HG03159 (cell line): ENCODE results near the gene ZBP1.
"Not testable (repeated sequence)": the region's sequence is repeated elsewhere in the genome, so short reads cannot be mapped to it uniquely, and the experiment has no call there.

Experiments used
- ATAC-seq: cut with Tn5 transposase; IDR thresholded peaks from one replicate; pipeline ENCODE4 v1.9.1; 2021; ENCODE audit warnings: mild to moderate bottlenecking, moderate library complexity; ENCODE audit not compliant: unreplicated experiment

ZBP1 gene

DNA sequence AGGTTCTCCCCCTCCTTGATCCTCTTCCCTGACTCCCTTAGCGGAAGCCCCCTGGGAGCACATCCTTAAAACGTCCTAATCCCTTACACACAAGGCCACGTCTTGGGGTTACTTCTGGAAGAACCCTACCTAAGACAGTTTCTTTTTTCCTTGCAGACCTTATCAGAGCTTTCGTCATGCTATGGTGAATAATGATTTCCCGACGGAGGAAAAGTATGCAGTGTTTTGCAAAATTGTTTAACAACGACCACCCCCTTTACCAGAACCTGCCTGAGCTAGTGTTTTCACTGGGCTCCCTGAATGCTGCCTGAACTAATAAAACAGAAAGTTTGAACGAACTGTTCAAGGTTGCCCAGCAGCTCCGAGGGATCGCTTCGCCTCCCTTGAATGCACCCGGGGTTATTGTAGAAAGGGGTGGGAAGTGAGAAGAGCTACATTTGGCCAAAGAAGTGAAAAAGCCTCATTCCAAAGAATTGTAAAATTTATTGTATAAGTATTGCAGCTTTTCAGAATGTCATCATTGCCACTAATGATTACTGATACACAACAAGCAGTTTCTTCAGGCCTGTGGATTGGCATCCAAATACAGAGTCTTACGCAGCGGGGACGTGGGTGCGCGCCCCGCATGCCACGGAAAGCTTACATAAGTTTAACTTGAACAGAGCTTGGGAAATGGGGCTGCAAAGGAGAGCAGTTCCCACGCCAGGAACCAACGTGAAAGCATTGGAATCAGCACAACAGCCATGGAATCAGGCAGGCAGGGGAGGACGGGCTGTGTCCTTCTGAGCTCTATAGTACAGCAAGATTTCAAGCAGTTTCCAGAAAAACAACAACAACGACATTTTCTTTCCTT is 27.9 kb upstream of the ZBP1 start:
- ATAC-seq: no peak

DNA sequence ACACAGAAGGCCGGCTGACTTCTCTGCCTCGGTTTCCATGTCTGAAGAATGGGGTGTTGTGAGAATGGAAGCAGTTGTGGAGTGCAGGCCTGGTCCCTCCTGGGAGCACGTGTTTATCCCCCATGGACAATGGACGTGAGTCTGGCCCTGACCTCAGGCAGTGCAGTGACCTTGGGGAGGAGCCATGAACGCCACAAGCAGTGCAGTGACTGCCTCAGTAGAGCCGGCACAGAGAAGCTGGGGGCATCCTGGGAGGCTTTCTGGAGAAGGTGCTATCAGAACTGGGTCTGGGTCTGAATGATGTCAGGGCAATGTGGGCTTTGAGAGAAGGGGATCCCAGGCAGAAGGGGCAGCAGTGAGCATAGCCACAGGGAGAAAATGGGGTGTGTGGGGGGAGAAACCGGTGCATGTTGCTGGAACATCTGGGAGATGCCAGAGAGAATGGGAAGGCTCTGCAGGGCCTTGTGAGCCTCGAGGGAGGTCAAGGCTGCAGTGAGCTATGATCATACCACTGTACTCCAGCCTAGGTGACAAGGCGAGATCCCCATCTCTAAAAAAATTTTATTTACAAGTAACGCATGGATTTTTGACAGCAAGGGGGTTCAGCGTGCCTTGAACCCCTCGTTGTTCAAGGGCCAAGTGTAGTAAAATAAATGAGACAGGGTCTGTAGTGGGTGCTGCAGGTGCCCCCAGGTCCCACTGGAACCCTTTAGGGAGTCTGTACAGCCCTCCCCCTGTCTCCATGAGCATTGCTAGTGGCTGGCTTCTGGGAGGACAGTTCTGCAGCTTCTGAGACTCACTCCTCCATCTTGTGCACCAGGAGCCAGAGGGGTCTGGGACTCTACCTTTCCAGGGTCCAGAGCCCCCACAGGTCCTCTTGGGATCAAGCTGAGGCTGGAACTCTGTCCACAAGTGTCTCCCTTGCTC is 27.0 kb upstream of the ZBP1 start:
- ATAC-seq: no peak

DNA sequence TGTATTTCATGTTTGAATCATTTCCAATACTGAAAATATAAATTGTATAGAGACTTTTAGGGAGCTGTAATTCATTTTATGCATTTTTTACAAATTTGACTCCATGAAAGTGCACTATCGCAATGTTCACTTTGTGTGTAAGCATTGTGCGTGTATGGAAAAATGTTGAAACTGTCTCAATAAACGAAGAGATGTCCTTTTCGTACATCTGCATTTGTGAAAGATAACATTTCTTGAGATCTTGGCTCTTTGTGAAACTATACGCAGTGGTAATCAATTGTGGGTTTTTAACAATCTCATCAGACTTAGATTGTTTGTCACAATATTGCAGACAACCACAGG is 18.6 kb upstream of the ZBP1 start:
- ATAC-seq: no peak

DNA sequence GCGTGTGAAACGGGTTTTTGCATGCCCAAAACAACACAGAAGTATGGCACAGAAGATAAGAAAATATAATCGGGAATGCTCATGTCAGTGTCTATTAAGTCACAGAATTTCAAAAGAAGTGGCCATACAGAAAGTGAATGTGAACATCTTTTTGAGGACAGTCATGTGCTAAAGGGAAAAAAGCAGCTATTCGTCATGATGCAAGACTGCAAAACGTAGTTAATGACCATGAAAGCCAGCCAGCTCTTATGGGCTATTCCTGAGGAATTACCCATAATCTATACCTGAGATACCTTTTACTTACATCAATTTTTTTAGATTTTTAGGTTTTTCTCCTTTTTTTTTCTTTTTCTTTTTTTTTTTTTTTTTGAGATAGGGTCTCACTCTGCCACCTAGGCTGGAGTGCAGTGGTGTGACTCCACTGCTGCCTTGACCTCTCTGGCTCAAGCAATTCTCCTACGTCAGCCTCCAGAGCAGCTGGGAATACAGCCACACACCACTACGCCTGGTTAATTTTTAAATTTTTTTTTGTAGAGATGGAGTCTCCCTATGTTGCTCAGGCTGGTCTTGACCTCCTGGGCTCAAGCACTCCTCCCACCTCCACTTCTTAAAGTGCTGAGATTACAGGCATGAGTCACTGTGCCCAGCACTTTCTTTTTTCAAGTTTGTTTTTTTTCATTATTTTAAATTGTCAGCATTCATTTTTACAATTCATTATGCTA is 18.1 kb upstream of the ZBP1 start:
- no peak for ATAC-seq

DNA sequence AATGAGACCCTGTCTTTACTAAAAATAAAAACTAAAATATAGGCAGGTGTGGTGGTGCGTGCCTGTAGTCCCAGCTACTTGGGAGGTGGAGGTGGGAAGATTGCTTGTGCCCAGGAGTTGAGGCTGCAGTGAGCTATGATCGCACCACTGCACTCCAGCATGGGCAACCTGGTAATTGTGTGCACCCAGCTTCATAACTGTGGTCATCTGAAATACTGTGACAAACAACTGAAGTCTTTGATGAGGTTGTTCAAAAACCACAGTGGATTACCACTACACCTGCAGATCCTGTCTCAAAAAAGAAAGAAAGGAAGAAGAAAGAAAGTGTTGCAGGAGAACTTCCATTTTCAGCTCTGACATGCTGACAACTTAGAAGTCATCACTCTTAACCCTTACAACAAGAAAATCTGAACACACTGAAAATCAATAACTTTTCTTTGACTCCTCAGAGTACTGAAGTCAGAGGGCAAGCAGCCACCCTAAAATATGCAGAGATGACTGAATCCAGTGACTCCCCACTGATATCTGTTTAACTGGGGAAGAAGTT is 13.8 kb upstream of the ZBP1 start:
- ATAC-seq: no peak

DNA sequence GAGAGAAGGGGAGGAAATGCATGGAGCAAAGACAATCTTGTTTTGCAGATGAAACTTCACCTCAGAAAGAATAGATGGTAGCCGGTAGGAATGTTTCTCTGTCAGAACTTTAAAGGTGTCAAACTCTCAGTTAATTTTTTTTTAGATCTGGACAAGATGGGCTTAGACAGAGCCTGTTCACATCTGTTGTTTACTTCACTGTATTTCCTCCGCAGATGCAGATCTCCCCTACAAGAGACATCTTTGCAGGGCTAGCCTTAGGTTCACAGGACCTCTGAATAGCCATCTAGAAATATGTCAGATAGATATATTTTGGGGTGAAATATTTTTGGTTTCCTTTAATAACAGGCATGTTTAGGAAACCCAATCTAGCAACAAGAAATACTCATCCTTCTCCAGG is 12.1 kb upstream of the ZBP1 start:
- no peak for ATAC-seq

DNA sequence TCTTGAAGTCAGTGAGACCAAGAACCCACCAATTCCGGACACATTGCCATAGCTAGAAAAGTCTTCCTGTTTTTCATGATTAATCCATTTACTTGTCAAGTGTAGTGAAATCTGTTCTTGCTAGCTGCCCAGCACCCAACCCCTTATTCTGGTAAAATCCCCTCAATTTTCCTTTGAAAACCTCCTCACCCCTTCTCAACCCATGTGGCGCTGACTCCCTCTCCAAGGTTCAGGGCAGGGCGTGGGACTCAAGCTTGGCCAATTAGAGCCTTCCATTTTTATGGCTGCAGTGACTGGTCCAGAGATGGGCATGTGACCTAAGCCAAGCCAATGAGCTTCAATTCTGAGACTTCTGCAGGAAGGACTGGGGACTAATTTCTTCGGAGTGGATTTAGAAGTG is 9.8 kb upstream of the ZBP1 start:
- ATAC-seq: no peak

DNA sequence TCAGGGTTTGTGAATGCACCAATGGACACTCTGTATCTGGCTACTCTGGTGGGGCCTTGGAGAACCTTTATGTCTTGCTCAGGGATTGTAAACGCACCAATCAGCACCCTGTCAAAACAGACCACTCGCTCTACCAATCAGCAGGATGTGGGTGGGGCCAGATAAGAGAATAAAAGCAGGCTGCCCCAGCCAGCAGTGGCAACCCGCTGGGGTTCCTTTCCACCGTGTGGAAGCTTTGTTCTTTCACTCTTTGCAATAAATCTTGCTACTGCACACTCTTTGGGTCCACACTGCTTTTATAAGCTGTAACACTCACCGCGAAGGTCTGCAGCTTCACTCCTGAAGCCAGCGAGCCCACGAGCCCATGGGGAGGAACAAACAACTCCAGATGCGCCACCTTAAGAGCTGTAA is 9.3 kb upstream of the ZBP1 start:
- not testable (repeated sequence) for ATAC-seq

DNA sequence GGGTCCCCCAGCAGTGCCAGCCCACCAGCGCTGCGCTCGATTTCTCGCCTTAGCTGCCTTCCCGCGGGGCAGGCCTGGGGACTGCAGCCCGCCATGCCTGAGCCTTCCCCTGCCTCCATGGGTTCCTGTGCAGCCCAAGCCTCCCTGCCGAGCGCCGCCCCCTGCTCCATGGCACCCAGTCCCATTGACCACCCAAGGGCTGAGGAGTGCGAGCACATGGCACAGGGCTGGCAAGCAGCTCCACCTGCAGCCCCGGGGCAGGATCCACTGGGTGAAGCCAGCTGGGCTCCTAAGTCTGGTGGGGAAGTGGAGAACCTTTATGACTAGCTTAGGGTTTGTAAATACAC is 8.7 kb upstream of the ZBP1 start:
- ATAC-seq: not testable (repeated sequence)

DNA sequence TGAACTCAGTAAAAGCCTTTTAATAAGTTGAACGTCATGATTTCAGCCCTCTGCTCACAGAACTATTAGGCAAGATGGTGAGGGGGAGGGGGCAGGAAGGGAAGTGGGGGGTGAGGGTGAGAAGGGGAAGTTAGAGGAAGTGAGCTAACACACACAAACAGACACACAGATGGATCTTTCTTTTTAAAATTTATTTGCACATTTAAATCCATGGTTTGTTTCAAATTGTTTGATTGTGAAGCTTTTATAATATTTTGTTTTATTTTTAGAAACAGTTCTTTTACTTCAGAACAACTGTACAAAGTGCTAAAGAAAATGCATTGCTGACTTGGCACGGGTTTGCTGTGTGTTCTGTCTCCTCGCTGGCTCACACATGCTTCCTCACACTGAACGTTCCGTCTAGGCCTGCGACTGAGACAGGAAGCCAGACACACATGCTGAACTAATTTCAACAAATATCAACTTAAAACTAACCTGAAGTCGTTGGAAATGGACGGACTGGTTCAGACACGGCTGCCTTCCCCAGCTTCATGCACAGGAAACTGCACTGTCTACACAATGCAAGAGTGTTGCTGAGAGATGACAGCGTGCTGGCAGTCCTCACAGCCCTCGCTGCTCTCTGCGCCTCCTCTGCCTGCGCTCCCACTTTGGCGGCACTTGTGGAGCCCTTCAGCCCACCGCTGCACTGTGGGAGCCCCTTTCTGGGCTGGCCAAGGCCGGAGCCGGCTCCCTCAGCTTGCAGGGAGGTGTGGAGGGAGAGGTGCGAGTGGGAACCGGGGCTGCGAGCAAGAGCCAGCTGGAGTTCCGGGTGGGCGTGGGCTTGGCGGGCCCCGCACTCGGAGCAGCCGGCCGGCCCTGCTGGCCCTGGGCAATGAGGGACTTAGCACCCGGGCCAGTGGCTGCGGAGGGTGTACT is 8.1 kb upstream of the ZBP1 start:
- ATAC-seq: peak; percentile 63

DNA sequence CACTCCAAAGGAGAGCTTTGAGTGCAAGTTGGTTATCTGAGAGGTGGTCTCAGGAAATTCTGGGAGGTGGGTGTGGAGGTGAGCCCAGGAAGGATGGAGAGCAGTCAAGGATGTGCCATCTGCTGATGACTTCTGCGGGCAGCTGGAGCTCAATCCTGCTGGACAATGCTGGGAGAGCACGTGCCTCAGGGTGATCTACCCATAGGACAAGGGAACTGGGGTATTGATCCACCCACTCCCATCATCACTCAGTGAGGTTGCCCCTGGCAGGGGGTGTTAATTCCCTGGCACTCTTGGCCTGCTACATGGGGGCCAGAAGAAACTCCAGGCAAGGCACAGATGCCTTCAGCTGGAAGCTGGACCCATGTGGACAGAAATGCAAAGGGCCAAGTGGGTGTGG is 7.1 kb upstream of the ZBP1 start:
- ATAC-seq: no peak

DNA sequence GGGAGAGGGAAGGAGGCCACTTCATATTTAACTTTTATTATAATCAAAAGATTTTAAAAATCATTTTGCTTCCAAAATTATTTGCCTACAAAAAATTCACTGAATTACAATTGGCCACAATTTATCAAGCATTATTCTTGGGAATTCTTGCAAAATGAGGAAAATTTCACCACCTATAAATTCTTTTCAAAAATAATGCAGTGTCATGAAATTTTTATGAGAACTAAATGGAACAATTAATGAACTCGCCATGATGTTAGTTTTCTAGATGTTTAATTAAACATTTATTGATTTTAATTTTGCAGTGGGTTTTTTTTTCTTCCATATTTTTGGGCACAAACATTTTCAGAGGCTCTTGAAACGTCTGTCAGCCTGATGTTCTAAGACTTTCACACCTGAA is 5.8 kb upstream of the ZBP1 start:
- ATAC-seq: no peak

DNA sequence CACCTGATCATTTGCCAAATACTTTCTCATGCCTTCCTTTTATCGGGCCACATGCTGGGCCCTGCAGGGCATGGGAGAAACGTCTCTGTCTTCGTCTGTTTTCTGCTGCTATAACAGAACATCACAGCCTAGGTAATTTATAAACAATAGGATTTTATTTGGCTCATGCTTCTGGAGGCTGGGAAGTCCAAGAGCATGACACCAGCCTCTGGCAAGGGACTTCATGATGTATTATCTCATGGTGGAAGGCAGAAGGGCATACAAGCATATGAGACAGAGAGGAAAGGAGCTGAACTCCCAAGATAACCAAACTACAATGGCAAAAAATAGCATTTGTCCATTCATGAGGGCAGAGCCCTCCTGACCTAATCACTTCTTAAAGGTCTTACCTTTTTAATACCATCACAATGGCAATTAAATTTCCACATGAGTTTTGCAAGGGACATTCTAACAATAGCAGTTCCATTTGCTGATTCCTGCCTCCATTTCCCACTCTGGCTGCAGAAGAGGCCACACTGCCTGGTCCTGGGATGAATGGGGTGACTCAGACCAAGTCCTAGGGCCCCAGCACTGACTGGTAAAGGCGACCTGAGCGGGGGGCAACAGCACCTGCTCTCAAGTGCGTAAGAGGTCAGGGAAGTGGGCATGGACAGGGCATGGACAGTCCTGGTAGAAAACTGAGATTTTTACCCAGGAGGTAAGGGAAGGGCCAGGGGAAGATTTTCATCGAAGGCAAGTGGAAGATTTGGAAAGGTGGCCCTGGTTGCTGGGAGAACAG is 5.1 kb upstream of the ZBP1 start:
- no peak for ATAC-seq

DNA sequence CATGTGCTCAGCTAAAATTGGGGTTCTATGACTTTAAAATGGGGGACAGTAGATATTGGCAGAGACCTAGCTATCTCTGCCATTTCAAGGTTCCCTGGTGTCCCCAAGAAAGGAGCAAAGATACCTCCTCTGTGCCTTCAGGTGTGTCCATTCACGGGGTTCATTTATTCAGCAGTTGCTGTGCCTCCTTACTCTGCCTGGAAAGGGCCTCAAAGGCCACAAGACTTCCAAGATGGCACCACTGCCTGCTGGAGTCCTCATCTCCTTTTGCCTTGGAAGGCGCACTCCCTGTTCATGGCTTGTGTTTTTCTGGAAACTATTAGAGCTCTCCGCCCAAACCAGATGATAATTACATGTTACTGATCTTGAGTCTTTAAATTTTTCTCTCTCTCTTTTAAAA is 3.9 kb upstream of the ZBP1 start:
- no peak for ATAC-seq

DNA sequence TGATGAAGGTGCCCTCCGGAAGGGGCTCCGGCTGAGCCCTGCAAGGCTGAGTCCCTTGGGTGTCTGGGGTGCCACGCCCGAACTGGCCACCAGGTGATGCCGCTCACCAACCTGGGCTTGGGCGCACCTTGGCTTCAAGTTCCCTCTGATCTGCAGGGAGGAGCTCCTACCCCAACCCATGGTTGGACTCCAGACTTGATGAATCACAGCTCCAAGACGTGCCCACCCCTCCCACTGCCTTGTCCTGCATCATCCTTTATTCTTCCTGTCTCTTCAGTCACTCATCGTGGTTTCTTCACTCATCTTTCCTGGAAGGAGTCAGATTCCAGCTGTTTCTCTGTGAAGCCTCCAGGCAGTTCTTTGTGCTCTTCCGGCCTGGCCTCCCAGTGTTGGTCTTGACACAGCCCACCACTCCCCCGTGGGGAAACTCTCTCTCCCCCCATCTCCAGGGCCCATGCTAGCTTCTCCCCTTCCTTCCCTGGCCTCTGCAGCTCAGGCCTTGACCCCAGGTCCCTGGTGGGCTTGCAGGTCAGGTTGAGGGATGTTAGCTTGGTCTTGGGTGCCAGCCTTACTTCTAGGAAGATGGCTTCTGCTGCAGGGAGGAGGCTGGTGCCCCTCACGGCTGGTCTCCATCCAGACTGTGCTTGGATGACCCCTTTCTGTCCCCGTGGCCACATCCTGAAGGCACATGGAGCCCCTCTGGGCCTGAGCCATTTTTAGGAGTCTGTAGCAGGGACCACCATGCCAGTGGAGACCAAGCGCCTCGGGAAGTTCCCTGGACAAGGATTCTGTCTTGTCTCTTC is 2.6 kb upstream of the ZBP1 start:
- ATAC-seq: no peak

DNA sequence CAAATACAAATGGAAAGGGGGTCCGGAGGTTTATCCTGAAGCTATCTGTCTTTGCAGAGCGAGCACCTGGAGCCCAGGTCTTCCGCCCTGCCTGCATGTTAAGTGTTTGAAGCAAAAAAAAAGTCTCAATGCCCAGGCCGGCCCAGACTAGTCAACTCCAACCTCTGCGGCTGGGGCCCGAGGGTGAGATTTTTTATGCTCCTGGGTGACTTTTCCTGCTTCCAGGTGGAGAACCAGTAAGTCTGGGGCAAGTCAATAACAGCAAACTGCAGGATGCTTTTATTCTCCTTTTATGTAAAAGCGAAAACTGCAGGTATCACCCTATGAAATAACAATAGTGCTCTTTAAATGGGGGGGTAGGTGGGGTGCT is 2.0 kb upstream of the ZBP1 start:
- ATAC-seq: no peak

DNA sequence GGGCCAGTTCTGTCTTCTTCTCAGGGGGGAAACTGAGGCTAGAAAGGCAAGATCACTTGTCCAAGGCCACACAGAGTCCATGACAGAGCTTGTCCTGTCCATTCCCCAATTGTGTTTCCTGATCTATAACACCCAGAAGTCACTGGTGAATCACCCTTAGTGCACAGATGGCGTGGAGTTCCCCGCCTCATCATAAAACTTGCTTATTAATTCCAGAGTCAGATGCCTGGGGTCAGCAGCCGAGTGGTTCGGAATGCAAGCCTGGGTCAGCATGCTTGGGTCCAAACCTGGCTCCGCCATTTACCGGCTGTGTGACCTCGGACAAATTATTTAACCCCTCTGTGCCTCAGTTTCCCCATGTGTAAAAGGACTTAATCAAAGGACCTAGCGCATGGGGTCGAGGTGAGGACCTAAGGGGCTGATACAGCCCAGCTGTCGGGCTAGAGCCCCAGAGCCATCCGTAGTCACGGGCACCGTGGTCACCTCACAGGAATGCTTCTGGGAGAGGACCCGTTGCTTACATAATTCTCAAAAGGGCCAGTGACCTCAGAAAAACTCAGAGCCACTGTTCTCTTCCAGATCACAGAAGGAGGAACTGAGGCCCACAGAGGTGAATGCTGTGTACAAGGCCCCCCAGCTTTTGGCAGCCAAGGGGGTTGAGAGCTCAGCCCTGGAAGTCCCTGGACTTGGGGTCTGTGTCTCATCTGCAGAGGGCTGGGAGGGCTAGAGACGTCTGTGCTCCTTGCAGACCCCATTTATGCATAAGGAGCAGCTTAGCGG is 1.4 kb upstream of the ZBP1 start:
- no peak for ATAC-seq

DNA sequence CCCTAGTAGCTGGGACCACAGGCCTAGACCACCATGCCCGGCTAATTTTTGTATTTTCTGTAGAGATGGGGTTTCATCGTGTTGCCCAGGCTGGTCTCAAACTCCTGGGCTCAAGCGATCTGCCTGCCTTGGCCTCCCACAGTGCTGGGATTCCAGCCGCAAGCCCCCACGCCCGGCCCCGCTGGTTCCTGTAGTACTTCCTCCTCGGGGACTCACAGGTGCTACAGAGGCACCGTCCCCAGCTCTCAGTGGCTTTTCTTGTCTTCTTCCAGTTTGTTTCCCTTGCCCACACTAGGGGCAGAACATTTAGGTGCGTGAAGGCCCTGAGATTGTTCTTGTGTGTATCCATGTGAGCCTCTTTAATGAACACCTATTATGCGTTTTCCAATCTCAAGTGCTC is 773 bp upstream of the ZBP1 start:
- no peak for ATAC-seq
